Loucy (cell line): Measurements from ENCODE around the gene PROX2.

ENCODE experiments used
- EZH2phosphoT487 ChIP-seq: fragments of 200-600 bp; IDR thresholded peaks from 2 replicates; pipeline ENCODE4 v1.6.1; 2018; ENCODE audit warnings: antibody characterized with exemption, mild to moderate bottlenecking, moderate library complexity, borderline replicate concordance
- TF ChIP-seq, protein P1 (sequence below): fragments of 200-600 bp; sonication (generic); conservative IDR thresholded peaks from 2 replicates; pipeline ENCODE4 v1.5.1; 2014; ENCODE audit warnings: mild to moderate bottlenecking, antibody characterized with exemption, low read length

DNA sequence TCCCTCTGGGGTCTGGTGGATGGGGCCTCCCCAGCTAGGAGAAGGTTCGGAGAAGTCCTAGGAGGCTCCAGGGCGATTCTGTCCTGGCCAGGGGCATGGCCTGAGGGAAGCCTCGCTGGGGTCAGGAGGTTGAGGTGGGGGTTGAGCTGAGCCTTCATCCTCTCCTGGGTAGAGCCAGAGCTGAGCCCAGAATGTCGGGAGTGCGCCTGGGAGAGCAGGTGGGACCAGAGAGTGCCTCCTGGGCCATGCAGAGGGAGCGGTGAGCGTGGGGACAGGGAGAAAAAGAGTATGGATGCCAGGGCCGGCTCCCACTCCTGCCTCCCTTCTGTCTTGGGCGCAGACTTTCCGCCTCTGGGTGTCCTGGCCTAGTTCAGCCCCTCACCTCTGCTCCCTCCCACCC is 34.0 kb upstream of the PROX2 start:
- TF ChIP-seq, protein P1, sequence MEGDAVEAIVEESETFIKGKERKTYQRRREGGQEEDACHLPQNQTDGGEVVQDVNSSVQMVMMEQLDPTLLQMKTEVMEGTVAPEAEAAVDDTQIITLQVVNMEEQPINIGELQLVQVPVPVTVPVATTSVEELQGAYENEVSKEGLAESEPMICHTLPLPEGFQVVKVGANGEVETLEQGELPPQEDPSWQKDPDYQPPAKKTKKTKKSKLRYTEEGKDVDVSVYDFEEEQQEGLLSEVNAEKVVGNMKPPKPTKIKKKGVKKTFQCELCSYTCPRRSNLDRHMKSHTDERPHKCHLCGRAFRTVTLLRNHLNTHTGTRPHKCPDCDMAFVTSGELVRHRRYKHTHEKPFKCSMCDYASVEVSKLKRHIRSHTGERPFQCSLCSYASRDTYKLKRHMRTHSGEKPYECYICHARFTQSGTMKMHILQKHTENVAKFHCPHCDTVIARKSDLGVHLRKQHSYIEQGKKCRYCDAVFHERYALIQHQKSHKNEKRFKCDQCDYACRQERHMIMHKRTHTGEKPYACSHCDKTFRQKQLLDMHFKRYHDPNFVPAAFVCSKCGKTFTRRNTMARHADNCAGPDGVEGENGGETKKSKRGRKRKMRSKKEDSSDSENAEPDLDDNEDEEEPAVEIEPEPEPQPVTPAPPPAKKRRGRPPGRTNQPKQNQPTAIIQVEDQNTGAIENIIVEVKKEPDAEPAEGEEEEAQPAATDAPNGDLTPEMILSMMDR, result no peak
- no peak for TF ChIP-seq EZH2phosphoT487
